Astrocyte of the spinal cord (primary cell): ENCODE data around the gene LPAR1.

Experiments used
- DNase-seq: peaks from one replicate; pipeline ENCODE4 v3.0.0; 2011; ENCODE audit warnings: low read depth, low spot score
- H3K4me3 ChIP-seq: 2 replicates; pipeline ENCODE4 v1.5.1; 2011; ENCODE audit warnings: low read depth, mild to moderate bottlenecking, low read length, moderate library complexity
- in situ Hi-C: cut with HindIII; loops from 2 replicates; pipeline ENCODE4 v1.10.0; 2017; ENCODE audit warnings: low sequenced_read_pairs
- TF ChIP-seq, protein P1 (sequence below): IDR thresholded peaks from 2 replicates; pipeline ENCODE4 v1.5.1; 2012; ENCODE audit warnings: low read depth, mild to moderate bottlenecking, low read length, inconsistent platforms

Gene LPAR1

GRCh38 chr9:110923601-110924000, 114.7 kb downstream of the LPAR1 start:
- no peak for DNase-seq
- no peak overlapping the region for H3K4me3 ChIP-seq
- TF ChIP-seq, protein P1, sequence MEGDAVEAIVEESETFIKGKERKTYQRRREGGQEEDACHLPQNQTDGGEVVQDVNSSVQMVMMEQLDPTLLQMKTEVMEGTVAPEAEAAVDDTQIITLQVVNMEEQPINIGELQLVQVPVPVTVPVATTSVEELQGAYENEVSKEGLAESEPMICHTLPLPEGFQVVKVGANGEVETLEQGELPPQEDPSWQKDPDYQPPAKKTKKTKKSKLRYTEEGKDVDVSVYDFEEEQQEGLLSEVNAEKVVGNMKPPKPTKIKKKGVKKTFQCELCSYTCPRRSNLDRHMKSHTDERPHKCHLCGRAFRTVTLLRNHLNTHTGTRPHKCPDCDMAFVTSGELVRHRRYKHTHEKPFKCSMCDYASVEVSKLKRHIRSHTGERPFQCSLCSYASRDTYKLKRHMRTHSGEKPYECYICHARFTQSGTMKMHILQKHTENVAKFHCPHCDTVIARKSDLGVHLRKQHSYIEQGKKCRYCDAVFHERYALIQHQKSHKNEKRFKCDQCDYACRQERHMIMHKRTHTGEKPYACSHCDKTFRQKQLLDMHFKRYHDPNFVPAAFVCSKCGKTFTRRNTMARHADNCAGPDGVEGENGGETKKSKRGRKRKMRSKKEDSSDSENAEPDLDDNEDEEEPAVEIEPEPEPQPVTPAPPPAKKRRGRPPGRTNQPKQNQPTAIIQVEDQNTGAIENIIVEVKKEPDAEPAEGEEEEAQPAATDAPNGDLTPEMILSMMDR, result no peak
- in situ Hi-C loops, result no loop called here

DNA sequence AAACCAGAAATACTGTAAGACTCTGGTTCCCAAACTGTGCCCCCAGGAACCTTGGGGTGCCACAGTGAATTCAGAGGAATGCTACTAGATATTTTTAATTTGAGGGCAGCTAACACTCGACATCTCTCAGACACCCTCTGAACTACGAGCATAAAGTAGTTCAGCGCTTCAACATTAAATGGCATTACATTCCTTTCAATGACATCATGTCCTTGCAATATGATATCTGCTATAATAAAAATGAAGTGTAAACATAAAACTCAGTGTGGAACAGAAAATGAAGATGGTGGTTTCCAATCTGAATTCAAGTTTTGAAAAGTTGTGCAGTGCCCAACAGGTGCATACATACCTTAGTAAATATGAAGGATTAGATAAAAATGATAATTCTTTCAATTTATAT, 116.1 kb downstream of the LPAR1 start:
- TF ChIP-seq, protein P1, result no peak
- DNase-seq, result peak; percentile 55
- in situ Hi-C loops, result no loop called here
- H3K4me3 ChIP-seq, result no peak overlapping the region

GRCh38 chr9:110921705-110922104, 116.6 kb downstream of the LPAR1 start:
- TF ChIP-seq, protein P1, result no peak
- H3K4me3 ChIP-seq, result no peak overlapping the region
- in situ Hi-C loops, result no loop called here
- DNase-seq, result no peak

DNA sequence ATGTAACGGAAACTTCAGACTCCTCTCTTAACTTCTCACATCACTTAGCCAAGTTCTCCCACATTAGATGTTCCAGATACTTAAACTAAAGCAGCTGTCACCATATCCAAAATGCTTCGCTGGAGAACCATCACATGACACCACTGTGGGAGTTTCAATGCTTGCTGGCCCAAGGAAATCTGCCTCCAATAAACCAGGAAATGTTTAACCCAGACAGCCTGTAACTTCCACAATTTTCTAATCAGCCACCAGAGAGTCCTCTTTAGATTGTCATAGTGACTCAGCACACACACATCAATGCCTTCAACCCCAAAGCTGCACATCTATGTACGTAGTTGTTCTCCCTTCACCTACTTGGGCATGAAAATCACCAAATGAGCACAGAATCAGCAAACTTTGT, 118.7 kb downstream of the LPAR1 start:
- peak; percentile 77 for DNase-seq
- in situ Hi-C loops, result no loop called here
- TF ChIP-seq, protein P1, result no peak
- H3K4me3 ChIP-seq, result no peak overlapping the region

- H3K4me3 ChIP-seq, result no peak overlapping the region
- in situ Hi-C loops, result no loop called here
- TF ChIP-seq, protein P1, result no peak
Observed at GRCh38 chr9:110919050-110919435, 119.2 kb downstream of the LPAR1 start.

DNA sequence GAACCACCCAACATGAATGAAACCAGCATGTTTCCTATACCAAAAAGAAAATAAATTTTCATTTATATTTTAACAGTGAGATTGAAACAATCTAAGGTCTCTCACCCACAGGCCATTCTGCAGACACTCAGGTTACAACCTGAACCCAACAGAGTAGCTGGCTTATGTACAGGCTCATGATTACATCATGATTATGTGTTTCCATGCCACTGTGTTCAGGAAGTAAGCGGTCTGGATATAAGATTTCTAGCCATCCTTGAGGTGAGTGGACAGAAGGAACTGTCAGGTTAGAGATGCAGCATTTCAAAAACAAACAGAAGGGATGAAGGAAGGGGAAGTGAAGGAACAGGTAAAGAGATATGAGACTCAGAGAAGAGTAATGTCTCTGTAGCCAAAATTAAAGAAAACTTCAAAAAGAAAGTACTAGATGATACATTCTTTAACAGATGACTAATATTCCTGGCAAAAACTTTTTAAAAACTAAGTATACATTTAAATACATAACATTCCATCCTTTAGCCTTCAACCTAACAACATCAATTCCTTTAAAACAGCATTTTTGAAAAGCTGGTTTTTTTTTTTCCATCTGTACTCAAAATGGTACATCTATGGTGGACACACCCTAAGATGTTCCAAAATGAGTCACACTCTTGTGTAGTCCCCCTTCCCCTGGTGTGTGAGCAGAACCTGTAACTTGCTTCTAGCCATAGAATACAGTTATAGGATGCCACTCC, 119.8 kb downstream of the LPAR1 start:
- DNase-seq, result peak; percentile 88
- in situ Hi-C loops, result no loop called here
- H3K4me3 ChIP-seq, result no peak overlapping the region
- TF ChIP-seq, protein P1, result no peak

More at GRCh38 chr9:110919050-110919435, 119.2 kb downstream of the LPAR1 start:
- no peak for DNase-seq
